HepG2 (cell line): ENCODE results near the gene GADD45GIP1. TPM values are rescaled to one million over a fixed set of nuclear protein-coding genes. Genes with fewer than 3 reads are reported as not detected.

ENCODE experiments used
- AKNA ChIP-seq: sonication (generic); formaldehyde crosslinking; IDR thresholded peaks from 2 replicates; pipeline ENCODE4 v1.4.0; 2020; ENCODE audit warnings: missing genetic modification reagents, borderline replicate concordance
- ATM ChIP-seq: fragments of 450-650 bp; IDR thresholded peaks from 2 replicates; pipeline ENCODE4 v1.7.1; 2017; ENCODE audit warnings: mild to moderate bottlenecking, borderline replicate concordance
- ELK4 ChIP-seq: sonication (generic); formaldehyde crosslinking; IDR thresholded peaks from 2 replicates; pipeline ENCODE4 v1.9.0; 2021; ENCODE audit warnings: missing genetic modification reagents, borderline replicate concordance
- KDM4B ChIP-seq: sonication (generic); formaldehyde crosslinking; IDR thresholded peaks from 2 replicates; pipeline ENCODE4 v1.4.0; 2020; ENCODE audit warnings: missing genetic modification reagents
- MAF1 ChIP-seq: sonication (generic); formaldehyde crosslinking; IDR thresholded peaks from 2 replicates; pipeline ENCODE4 v1.5.0; 2020; ENCODE audit warnings: missing genetic modification reagents, borderline replicate concordance
- PHF21A ChIP-seq: sonication (generic); formaldehyde crosslinking; IDR thresholded peaks from 2 replicates; pipeline ENCODE4 v1.5.0; 2020; ENCODE audit warnings: mild to moderate bottlenecking, missing genetic modification reagents
- SKI ChIP-seq: fragments of 450-650 bp; IDR thresholded peaks from one replicate; pipeline ENCODE4 v1.6.1; 2018; ENCODE audit warnings: mild to moderate bottlenecking; ENCODE audit not compliant: partially characterized antibody
- SMAD1 ChIP-seq: sonication (generic); formaldehyde crosslinking; IDR thresholded peaks from 2 replicates; pipeline ENCODE4 v1.4.0; 2020; ENCODE audit warnings: missing genetic modification reagents, low read depth, mild to moderate bottlenecking, borderline replicate concordance
- XBP1 ChIP-seq: sonication (generic); formaldehyde crosslinking; IDR thresholded peaks from 2 replicates; pipeline ENCODE4 v1.5.0; 2020; ENCODE audit warnings: missing genetic modification reagents
- ZFP36L2 ChIP-seq: sonication (generic); formaldehyde crosslinking; IDR thresholded peaks from 2 replicates; pipeline ENCODE4 v1.4.0; 2020; ENCODE audit warnings: missing genetic modification reagents
- ZNF10 ChIP-seq: sonication (generic); formaldehyde crosslinking; IDR thresholded peaks from 2 replicates; pipeline ENCODE4 v1.4.0; 2020; ENCODE audit warnings: mild to moderate bottlenecking, low read depth, missing genetic modification reagents, borderline replicate concordance
- ZNF142 ChIP-seq: sonication (generic); formaldehyde crosslinking; IDR thresholded peaks from 2 replicates; pipeline ENCODE4 v1.4.0; 2020; ENCODE audit warnings: missing genetic modification reagents
- ZNF501 ChIP-seq: sonication (generic); formaldehyde crosslinking; IDR thresholded peaks from 2 replicates; pipeline ENCODE4 v1.5.1; 2020; ENCODE audit warnings: mild to moderate bottlenecking, moderate library complexity, missing genetic modification reagents
- ZNF672 ChIP-seq: sonication (generic); formaldehyde crosslinking; IDR thresholded peaks from 2 replicates; pipeline ENCODE4 v1.8.1; 2022; ENCODE audit warnings: missing genetic modification reagents
- ZNF773 ChIP-seq: sonication (generic); formaldehyde crosslinking; IDR thresholded peaks from 2 replicates; pipeline ENCODE4 v1.4.0; 2020; ENCODE audit warnings: missing genetic modification reagents, borderline replicate concordance
- ZSCAN30 ChIP-seq: sonication (generic); formaldehyde crosslinking; IDR thresholded peaks from 2 replicates; pipeline ENCODE4 v1.5.0; 2020; ENCODE audit warnings: mild to moderate bottlenecking, missing genetic modification reagents
- polyA plus RNA-seq, 8 experiments: library from polyadenylated mRNA; depleted of rRNA in 3 of 8; stranded (reverse) in 7 of 8; unstranded in 1 of 8; fragments of >200 nt; fragmentation: Illumina TruSeq in 4 of 8; extraction: Trizol in 4 of 8; gene quantifications; 2 replicates each; pipeline versions ENCODE4 v1.2.1 to v1.2.3, GENCODE V29; 2011 to 2016; ENCODE audit warnings: low read depth in 4 of 8, missing spikeins in 1 of 8, mixed read lengths in 1 of 8; ENCODE audit not compliant: insufficient read depth in 1 of 8
- total RNA-seq, 5 experiments: library from RNA; depleted of rRNA; stranded (reverse); fragments of >200 nt; fragmentation: Illumina TruSeq; extraction: Trizol; gene quantifications; 2 replicates each; pipeline ENCODE4 v1.2.3, GENCODE V29; 2016; ENCODE audit warnings: low read depth in 1 of 5

GADD45GIP1 gene
- total and polyA plus RNA-seq, 2 of the 13 experiments (the other 11 are each of a cell fraction or from before 2014, with no cell fraction given), result 24.6 to 30.7 TPM

- TF ChIP-seq ZSCAN30 (CRISPR knock-in tag) (no peak), PHF21A (CRISPR knock-in tag) (no peak), ZNF10 (no peak), ZNF773 (peak; percentile 72; the same call in 1 of the 2 replicates), ELK4 (peak; percentile 81; the same call in 1 of the 2 replicates), ZFP36L2 (no peak), MAF1 (CRISPR knock-in tag) (peak; percentile 89; the same call in 1 of the 2 replicates), AKNA (0 out of 2 replicates have a peak, but pooled peaks have one; percentile 19), XBP1 (no peak), ZNF142 (peak; percentile 75; the same call in 1 of the 2 replicates), SKI (peak; percentile 42), ZNF501 (CRISPR knock-in tag) (peak; percentile 78), KDM4B (no peak; the same call in 1 of the 2 replicates), ATM (no peak), ZNF672 (CRISPR knock-in tag) (no peak), SMAD1 (peak; percentile 63; the same call in 1 of the 2 replicates)
Observed at GRCh38 chr19:12945479-12946091, 11.4 kb downstream of the GADD45GIP1 start, which contains the start of gene RAD23A (continued).
